Spleen (tissue), 11 donors: ENCODE measurements around the gene RNF13. TPM values are rescaled to one million over a fixed set of nuclear protein-coding genes. Genes with fewer than 3 reads are reported as not detected.
A peak's percentile ranks its signal among the peaks of the same experiment; 100 is the strongest.

Experiments
- DNase-seq: peaks from one replicate; pipeline ENCODE4 v3.0.0-alpha.2; 2020
- H3K27ac ChIP-seq, 8 donors: fragments of 200-600 bp; sonication (generic) in 7 of 8; 1 replicate in 4 of 8; 2 replicates in 4 of 8; pipeline versions ENCODE4 v1.5.0 to v1.8.0; 2016 to 2021; ENCODE audit warnings: inconsistent platforms in 4 of 8, mild to moderate bottlenecking in 4 of 8, moderate library complexity in 1 of 8
- H3K27me3 ChIP-seq, 7 donors: fragments of 200-600 bp; sonication (generic) in 6 of 7; replicated peaks in 1 of 7; 1 replicate in 4 of 7; 2 replicates in 3 of 7; pipeline versions ENCODE4 v1.5.0 to v1.8.0; 2016 to 2021; ENCODE audit warnings: inconsistent platforms in 3 of 7, mild to moderate bottlenecking in 1 of 7
- H3K36me3 ChIP-seq, 6 donors: fragments of 200-600 bp; sonication (generic) in 5 of 6; 1 replicate in 4 of 6; 2 replicates in 2 of 6; pipeline versions ENCODE4 v1.5.0 to v1.8.0; 2016 to 2021; ENCODE audit warnings: inconsistent platforms in 2 of 6
- H3K4me1 ChIP-seq, 6 donors: fragments of 200-600 bp; sonication (generic) in 5 of 6; 1 replicate in 3 of 6; 2 replicates in 3 of 6; pipeline versions ENCODE4 v1.5.0 to v1.8.0; 2016 to 2021; ENCODE audit warnings: inconsistent platforms in 3 of 6
- H3K4me3 ChIP-seq, 8 donors: fragments of 200-600 bp; sonication (generic) in 7 of 8; 1 replicate in 4 of 8; 2 replicates in 4 of 8; pipeline versions ENCODE4 v1.5.0 to v1.8.0; 2016 to 2021; ENCODE audit warnings: inconsistent platforms in 4 of 8, mild to moderate bottlenecking in 4 of 8, moderate library complexity in 2 of 8
- H3K9me3 ChIP-seq, 8 donors: fragments of 200-600 bp; sonication (generic) in 7 of 8; 1 replicate in 4 of 8; 2 replicates in 4 of 8; pipeline versions ENCODE4 v1.5.0 to v1.8.0; 2016 to 2021; ENCODE audit warnings: inconsistent platforms in 4 of 8
- POLR2A ChIP-seq, 3 donors: fragments of 450-650 bp; IDR thresholded peaks; one replicate each; pipeline ENCODE4 v1.5.1; 2017; ENCODE audit warnings: antibody characterized with exemption in 3 of 3, mild to moderate bottlenecking in 1 of 3
- POLR2AphosphoS5 ChIP-seq, 3 donors: sonication (generic); formaldehyde crosslinking; IDR thresholded peaks; one replicate each; pipeline ENCODE4 v1.5.1; 2017; ENCODE audit warnings: antibody characterized with exemption in 3 of 3
- WGBS, 5 donors: extraction: QIAGEN DNeasy Blood & Tissue Kit in 3 of 5; methylation state at CpG; one replicate each; pipeline versions ENCODE4 v1.1.5 to v1.1.7; 2013 to 2018; 5-methylcytosine and 5-hydroxymethylcytosine counted together
- intact Hi-C: fragments of 100-400 bp; cut with DNase I; formaldehyde crosslinking; loops from one replicate; pipeline ENCODE4 v1.15.0; 2023; ENCODE audit warnings: low total_unique reads
- polyA plus RNA-seq, 3 donors: library from polyadenylated mRNA; stranded (reverse); fragments of 200-250 nt; gene quantifications; one replicate each; pipeline ENCODE4 v1.2.1, GENCODE V29; 2013
- total RNA-seq, 7 donors: library from RNA; depleted of rRNA in 3 of 7; stranded (reverse); fragments of >200 nt in 3 of 7; fragmentation: NEBNext Ultra II Directional in 4 of 7; extraction: Animal tissue kit (Norgen Biotek cat#: 25700) in 4 of 7; gene quantifications; one replicate each; pipeline versions ENCODE4 v1.1.0 to v1.2.1, GENCODE V29; 2016 to 2021
- TF ChIP-seq, protein P1 (sequence below), 11 experiments: fragments of 200-600 bp in 7 of 11; fragments of 450-650 bp in 4 of 11; sonication (generic) in 4 of 11; IDR thresholded peaks in 8 of 11; conservative IDR thresholded peaks in 3 of 11; 1 replicate in 7 of 11; 2 replicates in 4 of 11; pipeline versions ENCODE4 v1.4.0 to v1.8.0; 2016 to 2021; ENCODE audit warnings: antibody characterized with exemption in 11 of 11, inconsistent platforms in 4 of 11, mild to moderate bottlenecking in 1 of 11
- donor health status: healthy with polysubstance abuse.
- donor health status: DM: no; HTN: no; CAD: no; lungs with moderate emphysema.
- donor health status: DM: no; HTN: no; CAD: no.
- donor health status: Bipolar disorder and iron deficiency.
- donor health status: healthy.
- donor health status: DM: no; HTN: no; CAD: no.
- donor health status: DM: yes; HTN: yes; CAD: no.

RNF13 gene
- total and polyA plus RNA-seq, 10 donors, result 30.7 to 137 (median 111) TPM

DNA sequence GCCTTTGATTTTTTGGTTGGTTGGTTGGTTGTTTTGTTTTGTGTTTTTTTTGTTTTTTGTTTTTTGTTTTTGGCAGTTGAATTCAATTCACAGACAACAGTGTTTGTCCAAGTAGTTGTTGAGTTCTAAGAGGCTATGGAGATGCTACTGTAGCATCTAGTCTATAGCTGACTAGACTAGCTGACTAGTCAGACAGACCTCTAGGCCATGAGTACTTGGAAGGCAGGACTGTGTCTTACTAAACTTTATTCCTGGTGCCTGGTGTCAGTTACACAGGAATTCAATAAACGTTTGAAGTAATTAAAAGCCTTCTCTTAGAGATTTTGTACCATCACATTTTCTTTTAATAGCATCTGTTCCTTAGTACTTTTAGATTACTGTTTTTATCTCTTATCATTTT, 35.7 kb downstream of the RNF13 start:
- Histone ChIP-seq H3K9me3 (no peaks in the 10 kb centered on the region), H3K27ac (peak overlapping the region in 5 of 8 donors; percentile 15 to 78 (median 66)), H3K27me3 (no peaks in the 10 kb centered on the region), H3K4me1 (peaks cover 0 to 57% (median 11%) of the 10 kb centered on the region in 6 donors), H3K36me3 (peaks cover 3 to 82% (median 23%) of the 10 kb centered on the region in 6 donors), H3K4me3 (peak overlapping the region in 1 of 8 donors; percentile 21)
- 79 to 85% (median 83%) methylated on average over 1 of the region's 1 CpG for WGBS, 5 donors
- intact Hi-C loops, result no loop called here
- no peak for TF ChIP-seq POLR2A (IDR thresholded peaks at IDR 0.05)
- TF ChIP-seq, protein P1, sequence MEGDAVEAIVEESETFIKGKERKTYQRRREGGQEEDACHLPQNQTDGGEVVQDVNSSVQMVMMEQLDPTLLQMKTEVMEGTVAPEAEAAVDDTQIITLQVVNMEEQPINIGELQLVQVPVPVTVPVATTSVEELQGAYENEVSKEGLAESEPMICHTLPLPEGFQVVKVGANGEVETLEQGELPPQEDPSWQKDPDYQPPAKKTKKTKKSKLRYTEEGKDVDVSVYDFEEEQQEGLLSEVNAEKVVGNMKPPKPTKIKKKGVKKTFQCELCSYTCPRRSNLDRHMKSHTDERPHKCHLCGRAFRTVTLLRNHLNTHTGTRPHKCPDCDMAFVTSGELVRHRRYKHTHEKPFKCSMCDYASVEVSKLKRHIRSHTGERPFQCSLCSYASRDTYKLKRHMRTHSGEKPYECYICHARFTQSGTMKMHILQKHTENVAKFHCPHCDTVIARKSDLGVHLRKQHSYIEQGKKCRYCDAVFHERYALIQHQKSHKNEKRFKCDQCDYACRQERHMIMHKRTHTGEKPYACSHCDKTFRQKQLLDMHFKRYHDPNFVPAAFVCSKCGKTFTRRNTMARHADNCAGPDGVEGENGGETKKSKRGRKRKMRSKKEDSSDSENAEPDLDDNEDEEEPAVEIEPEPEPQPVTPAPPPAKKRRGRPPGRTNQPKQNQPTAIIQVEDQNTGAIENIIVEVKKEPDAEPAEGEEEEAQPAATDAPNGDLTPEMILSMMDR (IDR thresholded peaks at IDR 0.05 in 8 of 11, conservative IDR thresholded peaks at IDR 0.05 in 3 of 11), result no peak
- no peak for TF ChIP-seq POLR2AphosphoS5 (IDR thresholded peaks at IDR 0.05)
- DNase-seq, result no peak

GRCh38 chr3:149850787-149851584, 38.0 kb downstream of the RNF13 start:
- no peak overlapping the region for H3K27ac ChIP-seq
- peaks cover 6 to 98% (median 37%) of the 10 kb centered on the region in 6 donors for H3K36me3 ChIP-seq
- TF ChIP-seq POLR2A (IDR thresholded peaks at IDR 0.05) (no peak), POLR2AphosphoS5 (IDR thresholded peaks at IDR 0.05) (no peak)
- TF ChIP-seq, protein P1 (IDR thresholded peaks at IDR 0.05 in 8 of 11, conservative IDR thresholded peaks at IDR 0.05 in 3 of 11), result no peak
- no peak for DNase-seq
- no peak overlapping the region for H3K4me3 ChIP-seq
- intact Hi-C loops, result no loop called here
- H3K27me3 ChIP-seq, result no peaks in the 10 kb centered on the region
- 84 to 95% (median 91%) methylated on average over 6 of the region's 6 CpGs for WGBS, 5 donors
- no peaks in the 10 kb centered on the region for H3K9me3 ChIP-seq
- H3K4me1 ChIP-seq, result peaks cover 0 to 38% (median 7%) of the 10 kb centered on the region in 6 donors

GRCh38 chr3:149858911-149859310, 45.9 kb downstream of the RNF13 start:
- no peak for DNase-seq
- Histone ChIP-seq H3K4me3 (no peak overlapping the region), H3K9me3 (no peaks in the 10 kb centered on the region), H3K27ac (no peak overlapping the region), H3K4me1 (no peaks in the 10 kb centered on the region), H3K27me3 (no peaks in the 10 kb centered on the region), H3K36me3 (peaks cover 0 to 83% (median 28%) of the 10 kb centered on the region in 6 donors)
- TF ChIP-seq, protein P1 (IDR thresholded peaks at IDR 0.05 in 8 of 11, conservative IDR thresholded peaks at IDR 0.05 in 3 of 11), result no peak
- no peak for TF ChIP-seq POLR2A (IDR thresholded peaks at IDR 0.05)
- TF ChIP-seq POLR2AphosphoS5 (IDR thresholded peaks at IDR 0.05), result no peak
- 41 to 66% (median 48%) methylated on average over 2 of the region's 2 CpGs for WGBS, 5 donors
- intact Hi-C loops, result no loop called here

- WGBS, 5 donors, result 84 to 95% (median 92%) methylated on average over 3 of the region's 3 CpGs
- Histone ChIP-seq H3K9me3 (peaks cover 0 to 5% (median 0%) of the 10 kb centered on the region in 8 donors), H3K4me3 (no peak overlapping the region), H3K4me1 (no peaks in the 10 kb centered on the region), H3K27ac (no peak overlapping the region), H3K36me3 (peaks cover 0 to 75% (median 14%) of the 10 kb centered on the region in 6 donors), H3K27me3 (no peaks in the 10 kb centered on the region)
- TF ChIP-seq, protein P1 (IDR thresholded peaks at IDR 0.05 in 8 of 11, conservative IDR thresholded peaks at IDR 0.05 in 3 of 11), result no peak
- TF ChIP-seq POLR2AphosphoS5 (IDR thresholded peaks at IDR 0.05) (no peak), POLR2A (IDR thresholded peaks at IDR 0.05) (no peak)
- intact Hi-C loops, result no loop called here
- no peak for DNase-seq
Measured at GRCh38 chr3:149860881-149861280, 47.9 kb downstream of the RNF13 start.
